ENCODE data around the gene NCOA5.
"Not testable (repeated sequence)": the region's sequence is repeated elsewhere in the genome, so short reads cannot be mapped to it uniquely, and the experiment has no call there.

Gene NCOA5

DNA sequence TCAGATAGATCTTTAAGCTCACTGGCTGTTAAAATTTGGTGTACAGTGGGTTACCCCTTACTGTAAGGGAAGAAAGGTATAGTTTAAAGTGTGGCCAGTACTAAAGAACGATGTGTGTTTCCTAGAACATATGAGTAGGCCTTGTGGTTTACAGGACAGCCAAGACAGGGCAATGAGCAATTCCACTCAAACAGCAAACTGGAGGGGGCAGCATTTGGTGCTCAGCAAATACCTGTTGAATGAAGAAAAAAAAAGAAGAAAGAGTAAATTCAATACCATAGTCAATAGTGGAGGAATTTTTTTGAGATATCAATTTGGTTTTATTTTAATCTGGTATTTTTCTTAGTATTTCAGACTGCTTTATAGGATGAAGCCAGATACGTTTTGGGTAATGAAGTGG, 3.8 kb upstream of the NCOA5 start:
- no peak for DNase-seq (ENCODE audit: low read depth in 1 of 2, low spot score in 1 of 2)

DNA sequence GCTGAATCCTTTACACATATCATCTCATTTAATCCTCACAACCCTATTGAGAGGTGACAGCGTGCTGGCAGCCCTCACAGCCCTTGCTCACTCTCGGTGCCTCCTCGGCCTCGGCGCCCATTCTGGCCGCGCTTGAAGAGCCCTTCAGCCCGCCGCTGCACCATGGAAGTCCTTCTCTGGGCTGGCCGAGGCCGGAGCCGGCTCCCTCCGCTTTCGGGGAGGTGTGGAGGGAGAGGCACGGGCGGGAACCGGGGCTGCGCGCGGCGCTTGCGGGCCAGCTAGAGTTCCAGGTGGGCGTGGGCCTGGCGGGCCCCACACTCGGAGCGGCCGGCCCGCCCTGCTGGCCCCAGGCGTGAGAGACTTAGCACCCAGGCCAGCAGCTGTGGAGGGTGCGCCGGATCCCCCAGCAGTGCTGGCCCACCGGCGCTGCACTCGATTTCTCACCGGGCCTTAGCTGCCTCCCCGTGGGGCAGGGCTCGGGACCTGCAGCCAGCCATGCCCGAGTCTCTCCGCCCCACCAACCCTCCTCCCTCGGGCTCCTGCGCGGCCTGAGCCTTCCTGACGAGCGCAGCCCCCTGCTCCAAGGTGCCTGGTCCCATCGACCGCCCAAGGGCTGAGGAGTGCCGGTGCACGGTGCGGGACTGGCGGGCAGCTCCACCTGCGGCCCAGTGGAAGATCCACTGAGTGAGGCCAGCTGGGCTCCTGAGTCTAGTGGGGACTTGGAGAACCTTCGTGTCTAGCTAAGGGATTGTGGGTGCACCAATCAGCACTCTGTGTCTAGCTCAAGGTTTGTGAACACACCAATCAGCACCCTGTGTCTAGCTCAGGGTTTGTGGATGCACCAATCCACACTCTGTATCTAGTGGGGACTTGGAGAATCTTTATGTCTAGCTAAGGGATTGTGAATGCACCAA, 2.1 kb upstream of the NCOA5 start:
- not testable (repeated sequence) for DNase-seq (ENCODE audit: low read depth in 1 of 2, low spot score in 1 of 2)

- no peak for DNase-seq (ENCODE audit: low read depth in 1 of 2, low spot score in 1 of 2)
Measured at GRCh38 chr20:46089167-46089416, 670 bp downstream of the NCOA5 start.

GRCh38 chr20:46088409-46089166, 1.2 kb downstream of the NCOA5 start:
- no peak for DNase-seq (ENCODE audit: low read depth in 1 of 2, low spot score in 1 of 2)

DNA sequence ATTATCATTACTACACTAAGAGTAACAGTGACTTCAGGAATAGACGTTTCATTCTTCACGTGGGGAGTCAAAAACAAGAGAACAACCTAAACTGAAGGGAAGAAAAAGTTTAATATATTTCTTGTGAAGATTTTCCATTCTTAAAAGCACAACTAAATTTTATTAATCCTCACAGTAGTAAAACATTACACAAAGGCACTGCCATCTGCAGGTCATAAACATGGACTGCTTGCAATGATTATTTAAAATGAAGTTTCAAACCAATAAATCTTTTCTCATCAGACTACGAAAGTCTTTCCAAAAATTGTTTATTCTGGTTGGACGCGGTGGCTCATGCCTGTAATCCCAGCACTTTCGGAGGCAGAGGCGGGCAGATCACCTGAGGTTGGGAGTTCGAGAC, 2.6 kb downstream of the NCOA5 start:
- DNase-seq (ENCODE audit: low read depth in 1 of 2, low spot score in 1 of 2): no peak

DNA sequence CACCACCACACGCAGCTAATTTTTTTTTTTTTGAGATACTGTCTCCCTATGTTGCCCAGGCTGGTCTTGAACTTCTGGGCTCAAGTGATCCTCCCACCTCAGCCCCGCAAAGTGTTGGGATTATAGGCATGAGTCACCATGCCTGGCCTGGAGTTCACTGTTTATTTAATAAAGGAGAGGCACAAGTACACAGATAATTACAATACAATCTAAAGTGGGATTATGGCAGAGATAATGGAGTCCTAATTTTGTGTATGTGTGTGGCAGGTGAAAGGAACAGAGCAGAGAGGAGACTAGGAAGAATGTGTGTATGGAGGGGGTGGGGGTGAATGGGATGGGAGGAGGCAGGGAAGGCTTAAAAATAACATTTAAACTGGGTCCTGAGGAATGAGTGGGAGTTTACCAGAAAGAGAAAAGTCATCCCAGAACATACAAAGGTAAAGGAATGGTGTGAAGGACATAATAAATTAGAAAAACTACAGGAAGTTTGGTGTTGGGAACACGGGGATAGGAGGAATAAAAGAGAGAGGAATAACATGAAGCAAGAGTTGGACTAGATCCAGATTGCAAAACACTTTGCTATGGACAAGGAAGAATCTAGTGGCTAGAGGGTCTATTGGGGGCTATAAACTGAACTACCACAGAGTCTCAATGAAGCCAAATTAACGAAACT, 4.4 kb downstream of the NCOA5 start:
- no peak for DNase-seq (ENCODE audit: low read depth in 1 of 2, low spot score in 1 of 2)

DNA sequence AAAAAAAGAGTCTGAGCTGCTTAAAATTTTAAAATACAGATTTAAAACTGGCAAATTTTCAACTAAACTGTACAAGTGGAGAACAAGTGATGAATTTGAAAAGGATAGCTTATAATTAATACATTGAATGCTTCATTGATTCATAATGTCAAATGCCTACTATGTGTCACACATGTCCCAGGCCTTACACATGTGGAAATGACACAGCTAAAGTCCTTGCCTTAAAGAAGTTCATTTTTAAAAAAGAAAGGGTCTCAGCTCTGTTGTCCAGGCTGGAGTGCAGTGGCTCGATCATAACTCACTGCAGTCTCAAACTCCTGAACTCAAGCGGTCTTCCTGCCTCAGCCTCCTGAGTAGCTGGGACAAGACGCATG, 5.0 kb downstream of the NCOA5 start:
- DNase-seq (ENCODE audit: low read depth in 1 of 2, low spot score in 1 of 2): no peak

GRCh38 chr20:46083531-46084061, 6.2 kb downstream of the NCOA5 start:
- no peak for DNase-seq (ENCODE audit: low read depth in 1 of 2, low spot score in 1 of 2)

GRCh38 chr20:46083101-46083500, 6.7 kb downstream of the NCOA5 start:
- DNase-seq (ENCODE audit: low read depth in 1 of 2, low spot score in 1 of 2): no peak

DNA sequence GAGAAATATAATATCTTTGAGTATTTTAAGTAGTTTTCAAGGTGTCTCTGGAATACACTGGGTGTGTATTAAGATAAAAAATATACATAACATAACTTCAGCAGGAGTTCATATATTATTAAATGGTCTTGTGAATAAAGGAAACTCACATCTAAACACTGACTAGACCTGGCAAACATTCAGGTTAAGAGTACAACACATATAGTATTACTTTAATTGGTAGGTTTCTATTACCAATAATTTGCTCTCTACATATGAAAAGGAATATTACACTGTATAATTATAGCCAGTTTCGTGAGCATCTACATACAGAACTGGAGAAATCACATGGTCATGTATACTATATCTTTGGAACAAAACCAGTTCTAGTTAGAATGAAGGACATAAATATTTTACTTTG, 8.7 kb downstream of the NCOA5 start:
- no peak for DNase-seq (ENCODE audit: low read depth in 1 of 2, low spot score in 1 of 2)

- no peak for DNase-seq (ENCODE audit: low read depth in 1 of 2, low spot score in 1 of 2)
Measured at GRCh38 chr20:46078954-46079353, 10.8 kb downstream of the NCOA5 start.

- DNase-seq (ENCODE audit: low read depth in 1 of 2, low spot score in 1 of 2): no peak
Measured at GRCh38 chr20:46077642-46078305, 12.0 kb downstream of the NCOA5 start.

DNA sequence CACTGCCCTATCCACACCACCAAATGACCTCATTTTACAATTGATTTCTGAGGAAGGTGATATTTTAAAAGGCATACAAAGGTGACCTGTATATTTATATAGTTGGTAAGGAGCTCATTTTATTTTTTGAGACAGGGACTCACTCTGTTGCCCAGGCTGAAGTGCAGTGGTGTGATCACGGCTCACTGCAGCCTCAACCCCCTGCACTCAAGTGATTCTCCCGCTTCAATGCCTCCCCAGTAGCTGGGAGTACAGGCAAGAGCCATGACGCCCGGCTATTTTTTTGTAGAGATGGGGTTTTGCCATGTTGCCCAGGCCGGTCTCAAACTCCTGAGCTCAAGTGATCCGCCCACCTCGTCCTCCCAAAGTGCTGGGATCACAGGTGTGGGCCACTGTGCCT, 13.0 kb downstream of the NCOA5 start:
- DNase-seq (ENCODE audit: low read depth in 1 of 2, low spot score in 1 of 2): no peak

- DNase-seq (ENCODE audit: low read depth in 1 of 2, low spot score in 1 of 2): no peak
Measured at GRCh38 chr20:46074006-46074405, 15.8 kb downstream of the NCOA5 start.

GRCh38 chr20:46073443-46073842, 16.3 kb downstream of the NCOA5 start:
- no peak for DNase-seq (ENCODE audit: low read depth in 1 of 2, low spot score in 1 of 2)

DNA sequence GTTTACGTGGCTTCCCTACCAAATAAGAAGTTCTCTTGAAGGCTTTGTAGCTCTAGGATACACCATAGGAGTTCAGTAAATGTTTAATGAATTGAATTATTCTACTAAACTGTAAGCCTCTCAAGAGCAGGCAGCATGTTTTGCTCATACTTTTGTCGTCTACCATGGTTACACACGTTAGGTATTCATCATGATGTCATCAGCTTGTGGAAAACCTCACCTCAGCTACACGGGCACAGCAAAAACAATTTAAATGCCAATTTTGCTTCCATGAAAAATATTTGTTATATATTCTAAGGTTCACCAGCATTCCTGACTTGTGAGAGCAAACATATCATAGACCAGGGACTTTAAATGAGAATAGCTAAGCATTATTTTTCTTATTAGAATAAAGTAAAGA, 16.7 kb downstream of the NCOA5 start:
- no peak for DNase-seq (ENCODE audit: low read depth in 1 of 2, low spot score in 1 of 2)

DNA sequence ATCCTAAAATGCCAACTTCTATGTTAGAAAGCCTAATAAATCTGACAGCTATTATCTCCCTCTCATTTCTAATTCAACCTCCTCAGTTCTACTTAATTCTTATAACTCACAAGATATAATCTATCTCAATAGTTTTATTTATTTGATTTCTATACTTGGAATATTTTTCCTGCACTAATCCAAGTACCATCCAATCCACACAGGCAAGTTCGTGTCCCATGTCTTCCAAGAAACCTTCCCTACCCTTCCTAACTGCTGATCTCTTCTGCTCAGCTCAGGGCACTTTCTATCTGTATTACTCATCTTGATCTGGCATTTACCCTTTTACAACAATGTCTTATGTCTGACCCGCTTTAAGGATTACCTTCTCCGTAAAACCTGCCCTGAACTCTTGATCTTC, 18.2 kb downstream of the NCOA5 start:
- no peak for DNase-seq (ENCODE audit: low read depth in 1 of 2, low spot score in 1 of 2)

- no peak for DNase-seq (ENCODE audit: low read depth in 1 of 2, low spot score in 1 of 2)
Measured at GRCh38 chr20:46070215-46070900, 19.4 kb downstream of the NCOA5 start.

DNA sequence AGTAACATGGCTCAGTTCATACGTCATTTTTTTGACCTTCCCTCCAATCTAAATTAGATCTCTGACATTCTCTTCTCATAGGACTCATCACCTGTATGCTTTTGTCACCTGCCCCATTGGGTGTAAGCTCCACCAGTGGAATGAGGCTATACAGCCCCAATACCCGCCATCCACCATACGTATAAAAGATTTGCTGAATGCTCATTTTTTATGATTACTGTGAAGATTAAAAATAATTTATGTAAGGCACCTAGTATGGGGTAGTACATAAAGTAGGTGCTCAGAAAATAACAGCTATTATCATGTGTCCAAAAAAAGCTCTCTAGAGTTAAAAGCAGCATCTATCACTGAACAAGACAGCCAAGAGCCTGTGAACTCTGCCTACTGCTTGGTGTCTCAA, 24.1 kb downstream of the NCOA5 start:
- no peak for DNase-seq (ENCODE audit: low read depth in 1 of 2, low spot score in 1 of 2)

- no peak for DNase-seq (ENCODE audit: low read depth in 1 of 2, low spot score in 1 of 2)
Measured at GRCh38 chr20:46065006-46065405, 24.8 kb downstream of the NCOA5 start.

DNA sequence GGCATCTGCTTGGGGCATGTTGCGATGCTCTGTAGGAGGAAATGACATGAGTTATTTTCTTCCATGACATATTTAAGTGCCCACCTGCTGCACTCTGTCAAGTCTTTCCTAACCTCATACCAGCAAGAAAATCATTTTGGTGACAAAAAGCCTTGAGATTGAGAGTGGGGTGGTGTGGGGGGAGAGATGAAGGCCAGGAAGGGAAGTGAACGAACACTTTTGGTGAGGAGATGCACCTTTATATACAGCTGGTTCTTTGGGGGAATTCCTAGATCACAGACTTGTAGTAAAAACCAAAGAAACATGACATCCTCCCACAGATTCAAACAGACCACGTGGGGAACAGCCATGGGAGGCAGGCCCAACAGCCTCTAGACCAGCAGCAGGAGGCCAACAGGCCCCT, 26.1 kb downstream of the NCOA5 start:
- DNase-seq (ENCODE audit: low read depth in 1 of 2, low spot score in 1 of 2): no peak
